GM12878 (cell line): Measurements from ENCODE around the gene LRRC4.

Experiments used
- CBFB ChIP-seq: IDR thresholded peaks from 2 replicates; pipeline ENCODE4 v1.6.1; 2016; ENCODE audit warnings: antibody characterized with exemption, low read depth
- CHD2 ChIP-seq: IDR thresholded peaks from 2 replicates; pipeline ENCODE4 v1.6.1; 2011; ENCODE audit warnings: low read depth, low read length, improper control_type of control experiment, borderline replicate concordance
- HDAC2 ChIP-seq: fragments of 200-600 bp; sonication (generic); IDR thresholded peaks from 2 replicates; pipeline ENCODE4 v1.6.1; 2017
- KDM1A ChIP-seq: fragments of 200-600 bp; sonication (generic); IDR thresholded peaks from 2 replicates; pipeline ENCODE4 v1.6.1; 2016; ENCODE audit warnings: borderline replicate concordance
- MEF2B ChIP-seq: fragments of 450-650 bp; IDR thresholded peaks from 2 replicates; pipeline ENCODE4 v1.6.1; 2018; ENCODE audit warnings: mild to moderate bottlenecking, moderate library complexity; ENCODE audit not compliant: partially characterized antibody, poor library complexity, severe bottlenecking
- MYC ChIP-seq: IDR thresholded peaks from 2 replicates; pipeline ENCODE4 v1.6.1; 2011; ENCODE audit warnings: mild to moderate bottlenecking, low read length, moderate library complexity, inconsistent platforms; ENCODE audit not compliant: insufficient read depth, insufficient replicate concordance, insufficient read length, severe bottlenecking
- RB1 ChIP-seq: fragments of 450-650 bp; formaldehyde crosslinking; IDR thresholded peaks from 2 replicates; pipeline ENCODE4 v1.6.1; 2017; ENCODE audit warnings: mild to moderate bottlenecking, borderline replicate concordance
- ZNF217 ChIP-seq: fragments of 450-650 bp; IDR thresholded peaks from 2 replicates; pipeline ENCODE4 v1.6.1; 2017; ENCODE audit warnings: antibody characterized with exemption, mild to moderate bottlenecking
- ZNF274 ChIP-seq: IDR thresholded peaks from one replicate; pipeline ENCODE4 v1.8.0; 2011; ENCODE audit not compliant: insufficient read length, insufficient read depth
- TF ChIP-seq, protein P1 (sequence below), 3 experiments: IDR thresholded peaks in 2 of 3; conservative IDR thresholded peaks in 1 of 3; 2 replicates each; pipeline ENCODE4 v1.5.1; 2011; ENCODE audit warnings: low read depth in 3 of 3, low read length in 3 of 3, mild to moderate bottlenecking in 3 of 3, control low read depth in 2 of 3, moderate library complexity in 2 of 3, inconsistent platforms in 1 of 3, mixed read lengths in 1 of 3; ENCODE audit not compliant: control insufficient read depth in 2 of 3, insufficient read depth in 1 of 3; ENCODE audit errors: extremely low read depth in 1 of 3

- TF ChIP-seq KDM1A (no peak), RB1 (no peak), ZNF217 (no peak), MEF2B (no peak), ZNF274 (no peak), HDAC2 (no peak), CBFB (no peak), CHD2 (no peak), MYC (no peak)
- TF ChIP-seq, protein P1, sequence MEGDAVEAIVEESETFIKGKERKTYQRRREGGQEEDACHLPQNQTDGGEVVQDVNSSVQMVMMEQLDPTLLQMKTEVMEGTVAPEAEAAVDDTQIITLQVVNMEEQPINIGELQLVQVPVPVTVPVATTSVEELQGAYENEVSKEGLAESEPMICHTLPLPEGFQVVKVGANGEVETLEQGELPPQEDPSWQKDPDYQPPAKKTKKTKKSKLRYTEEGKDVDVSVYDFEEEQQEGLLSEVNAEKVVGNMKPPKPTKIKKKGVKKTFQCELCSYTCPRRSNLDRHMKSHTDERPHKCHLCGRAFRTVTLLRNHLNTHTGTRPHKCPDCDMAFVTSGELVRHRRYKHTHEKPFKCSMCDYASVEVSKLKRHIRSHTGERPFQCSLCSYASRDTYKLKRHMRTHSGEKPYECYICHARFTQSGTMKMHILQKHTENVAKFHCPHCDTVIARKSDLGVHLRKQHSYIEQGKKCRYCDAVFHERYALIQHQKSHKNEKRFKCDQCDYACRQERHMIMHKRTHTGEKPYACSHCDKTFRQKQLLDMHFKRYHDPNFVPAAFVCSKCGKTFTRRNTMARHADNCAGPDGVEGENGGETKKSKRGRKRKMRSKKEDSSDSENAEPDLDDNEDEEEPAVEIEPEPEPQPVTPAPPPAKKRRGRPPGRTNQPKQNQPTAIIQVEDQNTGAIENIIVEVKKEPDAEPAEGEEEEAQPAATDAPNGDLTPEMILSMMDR (IDR thresholded peaks at IDR 0.05 in 2 of 3, conservative IDR thresholded peaks at IDR 0.05 in 1 of 3; ENCODE audit: control insufficient read depth in 2 of 3, extremely low read depth in 1 of 3, insufficient read depth in 1 of 3, low read depth in 3 of 3, low read length in 3 of 3): no peak
Measured at GRCh38 chr7:128074336-128074735, 43.1 kb upstream of the LRRC4 start.
